GM18519 (cell line): ENCODE measurements around the gene LPO.

Source experiments
- ATAC-seq: cut with Tn5 transposase; IDR thresholded peaks from one replicate; pipeline ENCODE4 v1.9.1; 2021; ENCODE audit warnings: mild to moderate bottlenecking, moderate library complexity; ENCODE audit not compliant: unreplicated experiment, low FRiP score

The LPO gene

GRCh38 chr17:58253082-58253481 is 14.7 kb downstream of the LPO start:
- no peak for ATAC-seq

- no peak for ATAC-seq
Measured at GRCh38 chr17:58254803-58255202, 16.4 kb downstream of the LPO start.

- ATAC-seq = no peak
Measured at GRCh38 chr17:58262149-58262548, 23.8 kb downstream of the LPO start.

- ATAC-seq = no peak
Measured at GRCh38 chr17:58263773-58264172, 25.4 kb downstream of the LPO start.

- ATAC-seq = no peak
Measured at GRCh38 chr17:58264407-58265103, 26.2 kb downstream of the LPO start.

GRCh38 chr17:58265271-58265670 is 26.9 kb downstream of the LPO start:
- no peak for ATAC-seq

- ATAC-seq = no peak
Measured at GRCh38 chr17:58265902-58266875, 27.8 kb downstream of the LPO start.

- ATAC-seq = no peak
Measured at GRCh38 chr17:58267347-58268324, 29.3 kb downstream of the LPO start.

GRCh38 chr17:58268326-58268725 is 29.9 kb downstream of the LPO start:
- ATAC-seq = no peak

GRCh38 chr17:58268774-58269556 is 30.6 kb downstream of the LPO start:
- no peak for ATAC-seq

GRCh38 chr17:58269557-58270291 is 31.3 kb downstream of the LPO start:
- ATAC-seq = no peak

GRCh38 chr17:58270476-58271215 is 32.3 kb downstream of the LPO start:
- ATAC-seq = no peak

GRCh38 chr17:58271216-58271931 is 33.0 kb downstream of the LPO start:
- ATAC-seq = no peak

GRCh38 chr17:58272367-58273280 is 34.2 kb downstream of the LPO start:
- ATAC-seq = no peak

GRCh38 chr17:58273453-58274104 is 35.2 kb downstream of the LPO start:
- ATAC-seq = no peak

GRCh38 chr17:58275417-58275816 is 37.0 kb downstream of the LPO start:
- ATAC-seq = no peak
